ENCODE measurements around the gene SPPL2A. TPM values are rescaled to one million over a fixed set of nuclear protein-coding genes. Genes with fewer than 3 reads are reported as not detected.

The SPPL2A gene
- polyA plus RNA-seq, 1 experiment = 80.1 TPM

- H3K4me3 ChIP-seq (ENCODE audit: low read depth, low read length) = no peak overlapping the region
- ChIA-PET CTCF (no interaction called here), POLR2A (no interaction called here)
- no peaks in the 10 kb centered on the region for H3K9me3 ChIP-seq (ENCODE audit: control insufficient read depth, insufficient read depth, low read length)
- TF ChIP-seq CTCF (IDR thresholded peaks at IDR 0.05; ENCODE audit: low read depth, low read length) = no peak
- H3K27me3 ChIP-seq (ENCODE audit: control insufficient read depth, insufficient read depth, low read length) = no peaks in the 10 kb centered on the region
- DNase-seq (ENCODE audit: low read depth, low spot score) = no peak
- no peak overlapping the region for H3K27ac ChIP-seq (ENCODE audit: low read depth, low read length)
Measured at GRCh38 chr15:50710585-50710984, 54.9 kb downstream of the SPPL2A start.

DNA sequence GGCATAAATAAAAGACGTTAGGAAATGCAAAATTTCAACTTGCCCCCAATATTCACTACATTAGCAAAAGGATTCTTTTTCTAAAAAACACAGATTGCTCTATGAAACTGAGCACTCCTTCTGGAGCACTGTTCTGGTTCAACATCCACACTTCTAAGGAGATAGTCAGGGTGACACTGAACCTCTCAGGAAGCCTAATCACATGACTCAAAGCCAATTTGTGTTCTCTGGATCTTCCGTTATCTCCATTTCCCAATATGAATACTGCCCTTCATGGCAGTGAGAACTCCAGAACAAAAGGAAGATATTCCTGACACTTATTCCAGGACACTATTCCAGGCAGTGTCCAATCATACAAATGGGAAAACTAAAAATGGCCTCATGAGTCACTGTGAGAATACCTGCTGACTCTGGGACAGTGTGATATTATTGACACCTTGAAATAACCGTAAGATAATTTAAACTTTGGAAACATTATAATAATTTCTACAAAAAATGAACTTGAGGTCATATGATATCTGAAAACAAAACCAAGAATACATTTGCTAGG, 57.6 kb downstream of the SPPL2A start:
- H3K4me3 ChIP-seq (ENCODE audit: low read depth, low read length) = no peak overlapping the region
- POLR2A ChIA-PET = no interaction called here
- no peak overlapping the region for H3K27ac ChIP-seq (ENCODE audit: low read depth, low read length)
- DNase-seq (ENCODE audit: low read depth, low spot score) = no peak
- no peaks in the 10 kb centered on the region for H3K9me3 ChIP-seq (ENCODE audit: control insufficient read depth, insufficient read depth, low read length)
- TF ChIP-seq CTCF (IDR thresholded peaks at IDR 0.05; ENCODE audit: low read depth, low read length) = no peak
- H3K27me3 ChIP-seq (ENCODE audit: control insufficient read depth, insufficient read depth, low read length) = no peaks in the 10 kb centered on the region
- CTCF ChIA-PET = no interaction called here

- POLR2A ChIA-PET = no interaction called here
- CTCF ChIA-PET = no interaction called here
- Histone ChIP-seq H3K9me3 (ENCODE audit: control insufficient read depth, insufficient read depth, low read length) (no peaks in the 10 kb centered on the region), H3K27me3 (ENCODE audit: control insufficient read depth, insufficient read depth, low read length) (no peaks in the 10 kb centered on the region), H3K27ac (ENCODE audit: low read depth, low read length) (no peak overlapping the region), H3K4me3 (ENCODE audit: low read depth, low read length) (no peak overlapping the region)
- no peak for DNase-seq (ENCODE audit: low read depth, low spot score)
- TF ChIP-seq CTCF (IDR thresholded peaks at IDR 0.05; ENCODE audit: low read depth, low read length) = no peak
Measured at GRCh38 chr15:50702762-50703334, 62.7 kb downstream of the SPPL2A start.

GRCh38 chr15:50698101-50698500, 67.4 kb downstream of the SPPL2A start:
- DNase-seq (ENCODE audit: low read depth, low spot score) = no peak
- CTCF ChIA-PET = no interaction called here
- H3K4me3 ChIP-seq (ENCODE audit: low read depth, low read length) = no peak overlapping the region

More at GRCh38 chr15:50698101-50698500, 67.4 kb downstream of the SPPL2A start:
- no peak for TF ChIP-seq CTCF (IDR thresholded peaks at IDR 0.05; ENCODE audit: low read depth, low read length)
- POLR2A ChIA-PET = no interaction called here
- no peaks in the 10 kb centered on the region for H3K27me3 ChIP-seq (ENCODE audit: control insufficient read depth, insufficient read depth, low read length)
- H3K27ac ChIP-seq (ENCODE audit: low read depth, low read length) = no peak overlapping the region
- no peaks in the 10 kb centered on the region; the same call in 1 of the 2 replicates for H3K9me3 ChIP-seq (ENCODE audit: control insufficient read depth, insufficient read depth, low read length)

Data from AG04450 (cell line).